Tibial nerve (tissue), 4 donors: Measurements from ENCODE around the gene BIVM. TPM values are rescaled to one million over a fixed set of nuclear protein-coding genes. Genes with fewer than 3 reads are reported as not detected.

ENCODE experiments used
- DNase-seq, 2 donors: peaks; one replicate each; pipeline ENCODE4 v3.0.0-alpha.2; 2019; ENCODE audit warnings: low spot score in 2 of 2
- H3K27ac ChIP-seq, 4 donors: fragments of 200-600 bp; sonication (generic) in 3 of 4; one replicate each; pipeline ENCODE4 v1.5.1; 2017 to 2019; ENCODE audit warnings: mild to moderate bottlenecking in 1 of 4
- H3K27me3 ChIP-seq, 2 donors: fragments of 200-600 bp; sonication (generic) in 1 of 2; one replicate each; pipeline versions ENCODE4 v1.5.1 to v1.6.0; 2017 to 2019
- H3K36me3 ChIP-seq, 3 donors: fragments of 200-600 bp; sonication (generic); one replicate each; pipeline ENCODE4 v1.5.1; 2018 to 2019
- H3K4me1 ChIP-seq, 4 donors: fragments of 200-600 bp; sonication (generic) in 3 of 4; one replicate each; pipeline ENCODE4 v1.5.1; 2017 to 2019
- H3K4me3 ChIP-seq, 4 donors: fragments of 200-600 bp; sonication (generic) in 3 of 4; one replicate each; pipeline ENCODE4 v1.5.1; 2017 to 2019; ENCODE audit warnings: mild to moderate bottlenecking in 1 of 4, moderate library complexity in 1 of 4
- H3K9me3 ChIP-seq, 4 donors: fragments of 200-600 bp; sonication (generic) in 3 of 4; one replicate each; pipeline ENCODE4 v1.5.1; 2017 to 2019
- CTCF ChIP-seq, 5 experiments: fragments of 200-600 bp in 3 of 5; fragments of 450-650 bp in 2 of 5; sonication (generic) in 3 of 5; IDR thresholded peaks; one replicate each; pipeline ENCODE4 v1.5.1; 2016 to 2019; ENCODE audit warnings: antibody characterized with exemption in 5 of 5, mild to moderate bottlenecking in 3 of 5, moderate library complexity in 2 of 5
- EP300 ChIP-seq, 2 donors: sonication (generic); formaldehyde crosslinking; IDR thresholded peaks; one replicate each; pipeline ENCODE4 v1.6.1; 2017; ENCODE audit warnings: antibody characterized with exemption in 2 of 2, mild to moderate bottlenecking in 1 of 2
- POLR2A ChIP-seq, 2 donors: fragments of 450-650 bp; IDR thresholded peaks; one replicate each; pipeline ENCODE4 v1.6.1; 2017; ENCODE audit warnings: antibody characterized with exemption in 2 of 2, mild to moderate bottlenecking in 2 of 2, moderate library complexity in 2 of 2
- WGBS, 2 donors: methylation state at CpG; one replicate each; pipeline ENCODE4 v1.1.5; 2018; 5-methylcytosine and 5-hydroxymethylcytosine counted together
- total RNA-seq, 4 donors: library from RNA; depleted of rRNA; stranded (reverse); fragments of >200 nt; gene quantifications; one replicate each; pipeline ENCODE4 v1.1.0, GENCODE V29; 2016

Gene BIVM
- total RNA-seq, 4 donors from 2014 or later: 11.8 to 33.5 (median 19.1) TPM

GRCh38 chr13:102875256-102875655 lies 76.3 kb downstream of the BIVM start:
- H3K36me3 ChIP-seq: peaks cover 0 to 63% (median 9%) of the 10 kb centered on the region in 3 donors
- no peak overlapping the region for H3K4me3 ChIP-seq
- TF ChIP-seq EP300 (IDR thresholded peaks at IDR 0.05) (no peak), POLR2A (IDR thresholded peaks at IDR 0.05) (no peak), CTCF (IDR thresholded peaks at IDR 0.05) (no peak)
- H3K9me3 ChIP-seq: no peaks in the 10 kb centered on the region
- peaks cover 0 to 11% (median 5%) of the 10 kb centered on the region in 4 donors for H3K4me1 ChIP-seq
- no peaks in the 10 kb centered on the region for H3K27me3 ChIP-seq
- H3K27ac ChIP-seq: no peak overlapping the region
- WGBS, 2 donors: 90 to 91% methylated on average over 4 of the region's 4 CpGs
- DNase-seq: no peak

- Histone ChIP-seq H3K9me3 (no peaks in the 10 kb centered on the region), H3K36me3 (peaks cover 0 to 61% (median 9%) of the 10 kb centered on the region in 3 donors), H3K27me3 (no peaks in the 10 kb centered on the region), H3K4me1 (no peaks in the 10 kb centered on the region), H3K27ac (no peak overlapping the region), H3K4me3 (no peak overlapping the region)
- DNase-seq: no peak
- TF ChIP-seq EP300 (IDR thresholded peaks at IDR 0.05): no peak
- TF ChIP-seq POLR2A (IDR thresholded peaks at IDR 0.05): no peak
- TF ChIP-seq CTCF (IDR thresholded peaks at IDR 0.05): no peak
- 87 to 100% methylated on average over 1 of the region's 1 CpG for WGBS, 2 donors
Measured at GRCh38 chr13:102877303-102877702, 78.4 kb downstream of the BIVM start.

- H3K36me3 ChIP-seq: peaks cover 0 to 58% (median 9%) of the 10 kb centered on the region in 3 donors
- no peaks in the 10 kb centered on the region for H3K27me3 ChIP-seq
- no peaks in the 10 kb centered on the region for H3K4me1 ChIP-seq
- H3K9me3 ChIP-seq: no peaks in the 10 kb centered on the region
- DNase-seq: no peak
- H3K27ac ChIP-seq: no peak overlapping the region
- H3K4me3 ChIP-seq: no peak overlapping the region
- TF ChIP-seq POLR2A (IDR thresholded peaks at IDR 0.05): no peak
- no peak for TF ChIP-seq CTCF (IDR thresholded peaks at IDR 0.05)
- TF ChIP-seq EP300 (IDR thresholded peaks at IDR 0.05): no peak
- 29 to 44% methylated on average over 5 of the region's 5 CpGs for WGBS, 2 donors
Measured at GRCh38 chr13:102878481-102878880, 79.6 kb downstream of the BIVM start.

GRCh38 chr13:102879793-102880499 lies 81.0 kb downstream of the BIVM start:
- H3K27me3 ChIP-seq: no peaks in the 10 kb centered on the region
- H3K27ac ChIP-seq: no peak overlapping the region
- DNase-seq: no peak
- 84 to 85% methylated on average over 13 of the region's 13 CpGs for WGBS, 2 donors
- H3K4me3 ChIP-seq: no peak overlapping the region
- H3K4me1 ChIP-seq: no peaks in the 10 kb centered on the region
- no peaks in the 10 kb centered on the region for H3K9me3 ChIP-seq
- no peak for TF ChIP-seq POLR2A (IDR thresholded peaks at IDR 0.05)
- TF ChIP-seq EP300 (IDR thresholded peaks at IDR 0.05): no peak
- TF ChIP-seq CTCF (IDR thresholded peaks at IDR 0.05): no peak
- peaks cover 0 to 44% (median 5%) of the 10 kb centered on the region in 3 donors for H3K36me3 ChIP-seq

GRCh38 chr13:102881819-102882686 lies 83.1 kb downstream of the BIVM start:
- no peak overlapping the region for H3K27ac ChIP-seq
- no peak for DNase-seq
- H3K9me3 ChIP-seq: no peaks in the 10 kb centered on the region
- 93 to 96% methylated on average over 4 of the region's 4 CpGs for WGBS, 2 donors
- no peak for TF ChIP-seq POLR2A (IDR thresholded peaks at IDR 0.05)
- no peak for TF ChIP-seq EP300 (IDR thresholded peaks at IDR 0.05)
- no peak for TF ChIP-seq CTCF (IDR thresholded peaks at IDR 0.05)
- no peaks in the 10 kb centered on the region for H3K4me1 ChIP-seq
- peaks cover 0 to 23% (median 0%) of the 10 kb centered on the region in 3 donors for H3K36me3 ChIP-seq
- H3K4me3 ChIP-seq: no peak overlapping the region
- no peaks in the 10 kb centered on the region for H3K27me3 ChIP-seq
